ENCODE measurements around the gene KDM1B.

KDM1B gene

DNA sequence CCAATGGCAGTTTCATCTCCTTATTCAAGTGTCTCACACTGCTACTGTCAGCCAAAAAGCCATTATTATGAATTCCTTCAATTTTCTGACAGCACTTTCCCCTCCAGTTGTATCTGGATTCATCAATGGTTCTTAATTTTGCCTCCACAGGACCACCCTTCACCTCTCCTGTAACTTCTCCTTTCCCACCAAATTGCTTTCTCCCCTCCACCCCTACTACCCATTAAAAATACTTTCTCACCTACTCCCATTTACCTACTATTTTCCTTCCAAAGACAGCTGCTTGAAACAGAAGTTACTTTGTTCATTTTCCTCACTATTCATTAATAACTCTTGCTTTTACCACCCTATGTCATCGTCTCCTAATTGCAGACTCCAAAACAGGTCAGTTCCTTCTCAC lies 79.3 kb downstream of the KDM1B start:
- no peak for DNase-seq (ENCODE audit: low read depth)

DNA sequence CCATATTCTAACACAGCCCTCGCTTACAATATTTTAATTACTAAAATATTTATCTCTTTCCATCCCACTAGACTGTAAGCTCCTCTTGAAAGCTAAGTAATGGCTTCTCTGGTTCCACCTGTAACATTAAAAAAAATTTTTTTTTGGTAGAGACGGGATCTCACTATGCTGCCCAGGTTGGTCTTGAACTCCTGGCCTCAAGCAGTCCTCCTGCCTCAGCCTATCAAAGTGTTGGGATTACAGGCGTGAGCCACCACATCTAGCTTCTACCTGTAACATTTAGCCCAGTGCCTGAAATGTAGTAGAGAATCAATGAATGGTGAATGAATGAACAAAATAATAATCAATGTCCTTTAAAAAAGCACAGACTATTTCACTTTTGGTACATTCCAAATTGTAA lies 80.3 kb downstream of the KDM1B start:
- no peak for DNase-seq (ENCODE audit: low read depth)

DNA sequence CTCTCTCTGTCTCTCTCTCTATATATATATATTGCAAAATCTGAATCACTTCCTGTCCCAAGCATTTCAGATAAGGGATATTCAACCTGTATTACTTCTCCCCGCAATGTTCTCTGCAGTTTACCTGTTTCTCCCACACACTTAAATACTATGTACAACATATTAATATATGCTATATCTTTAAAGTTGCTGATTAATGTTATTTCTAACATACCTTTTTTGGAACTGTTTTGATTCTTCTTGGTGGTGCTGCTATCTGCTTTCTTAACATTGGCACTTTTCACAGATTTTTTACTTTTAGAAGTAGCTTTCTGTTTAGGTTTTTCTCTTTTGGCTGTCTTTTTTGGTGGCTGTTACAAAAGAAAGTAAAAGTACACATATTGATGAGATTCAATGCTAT lies 81.9 kb downstream of the KDM1B start:
- DNase-seq (ENCODE audit: low read depth) = no peak

DNA sequence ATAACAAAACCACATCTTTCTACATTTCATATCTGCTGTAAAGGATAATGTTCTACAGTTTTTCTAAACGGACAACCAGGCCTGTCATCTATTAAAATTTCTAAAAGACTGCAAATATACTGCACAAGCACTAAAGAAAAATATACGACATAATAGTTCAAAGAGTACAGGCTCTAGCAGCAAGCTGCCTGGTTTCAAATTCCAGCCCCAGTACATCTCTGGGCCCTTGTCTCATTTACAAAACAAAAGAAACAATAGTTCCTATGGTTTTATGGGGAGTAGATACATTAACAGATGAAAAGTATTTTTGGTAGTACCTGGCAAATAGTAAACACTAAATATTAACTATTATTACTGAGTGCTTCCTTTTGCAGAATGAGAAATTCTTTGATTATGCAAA lies 85.0 kb downstream of the KDM1B start:
- no peak for DNase-seq (ENCODE audit: low read depth)

DNA sequence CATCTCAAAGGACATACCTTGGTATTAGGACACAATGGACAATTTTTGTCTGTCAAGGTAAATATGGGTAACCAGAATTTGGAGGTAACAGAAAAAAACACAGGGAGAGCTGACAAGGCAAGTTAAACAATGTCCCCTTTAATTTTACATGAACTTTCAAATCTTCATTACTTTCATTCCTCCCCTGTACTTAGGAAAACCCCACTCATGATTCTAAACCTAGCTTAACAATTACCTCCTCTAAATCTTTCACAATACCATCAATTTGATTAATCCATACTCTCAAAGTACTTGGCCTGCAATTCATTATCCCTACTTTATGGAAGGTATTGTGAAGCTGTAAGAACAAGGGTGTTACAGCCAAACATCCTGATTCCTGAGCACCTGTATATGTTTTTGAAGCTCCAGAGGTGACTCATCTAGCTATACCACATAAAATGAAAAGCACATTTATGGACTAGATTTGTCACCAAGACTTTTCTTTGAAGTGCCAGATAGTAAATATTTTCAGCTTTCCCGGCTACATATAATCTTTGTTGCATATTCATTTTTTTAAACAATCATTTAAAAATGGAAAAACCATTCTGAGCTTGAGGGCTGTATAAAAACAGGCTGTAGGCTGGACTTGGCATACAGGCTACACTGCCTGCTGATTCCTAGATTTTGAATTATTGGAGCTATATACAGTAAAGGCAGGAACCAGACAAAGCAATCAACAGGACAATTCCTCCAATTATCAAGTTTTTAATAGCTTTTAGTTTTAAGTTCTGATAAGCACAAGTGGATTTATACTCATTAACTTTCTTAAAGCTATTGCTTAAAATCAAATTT lies 86.2 kb downstream of the KDM1B start:
- no peak for DNase-seq (ENCODE audit: low read depth)

DNA sequence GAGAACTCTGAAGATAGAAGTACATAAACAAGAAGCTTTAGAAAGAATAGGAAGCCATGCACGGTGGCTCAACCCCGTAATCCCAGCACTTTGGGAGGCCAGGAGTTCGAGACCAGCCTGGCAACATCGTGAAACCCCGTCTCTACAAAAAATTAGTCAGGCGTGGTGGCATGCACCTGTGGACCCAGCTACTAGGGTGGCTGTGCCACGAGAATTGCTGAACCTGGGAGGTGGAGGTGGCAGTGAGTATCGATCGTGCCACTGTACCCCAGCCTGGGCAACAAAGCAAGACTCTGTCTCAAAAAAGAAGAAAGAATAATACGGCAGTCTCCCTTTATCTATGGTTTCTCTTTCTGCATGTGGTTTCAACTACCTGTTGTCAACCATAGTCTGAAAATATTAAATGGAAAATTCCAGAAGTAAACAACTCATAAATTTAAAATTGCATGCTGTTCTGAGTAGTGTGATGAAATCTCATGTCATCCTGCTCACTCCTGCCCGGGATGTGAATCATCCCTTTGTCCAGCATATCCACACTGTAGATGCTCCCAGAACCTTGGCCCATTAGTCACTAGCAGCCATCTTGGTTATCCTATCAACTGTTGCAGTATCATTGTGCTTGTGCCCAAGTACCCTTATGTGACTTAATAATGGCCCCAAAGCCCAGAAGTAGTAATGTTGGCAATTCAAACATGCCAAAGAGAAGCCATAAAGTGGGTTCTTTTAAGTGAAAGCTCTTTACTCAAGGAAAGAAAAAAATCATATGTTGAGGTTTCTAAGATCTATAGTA lies 87.0 kb downstream of the KDM1B start:
- DNase-seq (ENCODE audit: low read depth) = peak; percentile 74

DNA sequence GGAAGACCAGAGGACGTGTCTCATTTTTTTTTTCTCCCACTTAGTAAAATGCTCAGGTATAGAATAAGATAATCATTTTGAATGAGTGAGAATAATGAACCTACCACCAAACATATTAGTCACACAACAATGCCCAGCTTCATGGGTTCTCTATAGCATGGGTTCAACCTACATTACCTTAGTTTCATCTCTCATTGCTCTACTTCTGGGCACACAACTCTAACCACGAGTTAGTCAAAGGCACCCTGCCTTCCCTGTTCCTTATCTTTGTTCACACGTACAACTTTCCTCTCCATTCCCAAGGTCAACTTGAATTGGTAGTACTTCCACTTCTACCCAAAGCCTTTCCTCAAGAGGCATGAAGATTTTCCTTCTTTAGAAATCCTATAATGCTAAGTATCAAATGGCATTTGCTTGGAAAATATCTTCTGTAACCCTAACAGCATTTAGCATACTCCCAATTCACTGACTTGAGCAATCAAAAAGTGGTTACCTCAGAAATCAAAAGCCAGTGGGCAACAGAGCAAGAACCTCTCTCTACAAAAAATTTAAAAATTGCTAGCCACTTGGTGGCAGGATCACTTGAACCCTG lies 88.2 kb downstream of the KDM1B start:
- DNase-seq (ENCODE audit: low read depth) = no peak

DNA sequence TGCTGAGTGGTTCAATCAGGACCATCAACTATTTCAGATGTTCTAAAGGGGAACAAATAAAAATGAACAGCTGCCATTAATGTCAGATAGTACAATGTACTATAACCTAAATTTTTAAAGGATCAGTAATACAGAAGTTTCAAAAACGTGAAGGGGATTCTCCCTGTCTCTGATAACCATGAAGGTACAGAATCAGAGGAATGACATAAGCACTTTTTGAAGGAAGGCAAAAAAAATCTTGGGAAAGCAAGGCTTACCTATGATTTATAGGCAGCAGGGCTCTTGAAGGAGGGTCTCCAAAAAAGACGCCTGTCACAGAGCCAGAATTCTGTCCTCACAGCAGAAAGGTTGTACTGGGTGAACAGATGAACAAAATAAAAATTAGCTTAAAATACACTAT lies 89.0 kb downstream of the KDM1B start:
- DNase-seq (ENCODE audit: low read depth) = no peak

DNA sequence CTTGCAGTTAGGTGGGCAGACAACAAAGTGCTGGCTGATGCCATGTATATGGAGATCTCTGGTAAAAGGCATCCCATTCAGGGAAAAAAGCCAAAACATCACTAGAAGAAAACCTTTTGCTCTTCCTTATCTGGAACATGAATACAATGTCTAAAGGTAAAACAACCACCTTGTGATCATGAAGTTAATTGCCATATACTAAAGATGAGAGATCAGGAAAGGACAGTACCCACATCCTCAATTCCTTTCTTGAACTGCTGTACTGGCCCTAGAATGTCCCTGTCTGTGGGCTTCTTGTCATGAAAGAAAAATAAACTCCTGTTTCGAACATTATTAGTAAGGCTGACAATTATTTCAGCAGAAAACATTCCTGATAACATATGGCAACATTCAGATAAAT lies 89.9 kb downstream of the KDM1B start:
- DNase-seq (ENCODE audit: low read depth) = no peak

DNA sequence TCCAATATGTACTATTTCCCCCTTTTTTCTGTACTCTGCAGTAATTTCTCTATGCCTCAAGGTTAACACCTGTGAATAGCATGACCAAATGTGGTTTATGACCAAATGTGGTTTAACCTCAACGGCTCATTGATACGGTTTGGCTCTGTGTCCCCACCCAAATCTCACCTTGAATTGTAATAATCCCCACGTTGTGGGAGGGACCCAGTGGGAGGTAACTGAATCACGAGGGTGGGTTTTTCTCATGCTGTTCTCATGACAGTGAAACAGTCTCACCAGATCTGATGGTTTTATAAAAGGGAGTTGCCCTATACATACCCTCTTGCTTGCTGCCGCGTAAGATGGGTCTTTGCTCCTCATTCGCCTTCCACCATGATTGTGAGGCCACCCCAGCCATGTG lies 90.4 kb downstream of the KDM1B start:
- DNase-seq (ENCODE audit: low read depth) = no peak

DNA sequence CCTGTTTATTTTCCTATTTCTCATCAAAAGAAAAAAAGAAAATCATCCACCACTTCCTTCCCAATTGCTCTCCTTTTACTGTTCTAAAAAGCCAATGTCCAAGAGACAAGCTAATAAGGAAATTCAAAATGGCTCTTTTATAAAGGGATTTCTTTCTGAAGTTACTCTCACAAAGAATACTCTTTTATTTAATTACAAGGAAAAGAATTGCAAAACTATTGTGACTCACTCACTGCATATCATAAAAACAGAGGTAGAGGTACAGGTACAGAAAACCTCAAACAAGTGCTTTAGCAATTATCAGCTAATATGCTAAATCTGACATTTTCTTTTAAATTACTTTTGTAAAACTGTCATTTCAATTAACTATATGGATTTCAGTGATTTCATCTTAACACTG lies 91.0 kb downstream of the KDM1B start:
- DNase-seq (ENCODE audit: low read depth) = no peak

DNA sequence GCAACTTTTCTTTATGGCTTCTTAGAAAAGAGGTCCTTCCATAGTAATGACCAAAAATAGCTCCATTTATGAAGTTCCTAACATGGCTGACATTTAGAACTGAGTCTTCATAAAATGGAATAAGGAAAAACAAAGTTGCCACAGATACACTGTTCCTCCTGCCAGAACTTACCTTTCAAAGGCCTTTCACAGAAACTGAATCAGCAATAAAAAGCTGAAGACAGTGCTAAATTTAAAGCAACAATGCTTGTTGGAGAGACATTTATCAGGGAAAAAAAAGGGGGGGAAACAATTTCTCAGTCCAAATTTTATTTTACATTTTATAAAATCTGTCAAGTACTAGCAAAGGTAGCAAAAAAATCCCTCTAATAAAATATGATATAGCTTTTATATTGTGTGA lies 91.8 kb downstream of the KDM1B start:
- DNase-seq (ENCODE audit: low read depth) = no peak

DNA sequence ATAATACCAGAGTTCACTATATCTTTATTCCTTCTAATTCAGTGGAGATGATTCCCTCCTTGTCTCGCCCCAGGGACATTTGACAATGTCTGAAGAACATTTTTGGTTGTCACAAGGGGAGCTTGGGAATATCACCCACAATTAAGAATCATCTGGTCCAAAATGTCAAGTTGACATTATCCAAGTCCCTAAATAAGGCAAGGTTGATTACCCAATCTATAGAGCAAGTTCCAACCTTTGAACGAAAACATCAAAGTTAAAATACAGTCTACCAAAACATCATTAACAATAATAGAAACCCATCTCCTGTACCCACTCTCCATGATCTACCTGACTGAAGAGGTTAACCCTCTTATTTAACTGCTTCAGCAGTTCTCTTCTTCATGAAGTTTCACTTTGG lies 93.5 kb downstream of the KDM1B start:
- no peak for DNase-seq (ENCODE audit: low read depth)

DNA sequence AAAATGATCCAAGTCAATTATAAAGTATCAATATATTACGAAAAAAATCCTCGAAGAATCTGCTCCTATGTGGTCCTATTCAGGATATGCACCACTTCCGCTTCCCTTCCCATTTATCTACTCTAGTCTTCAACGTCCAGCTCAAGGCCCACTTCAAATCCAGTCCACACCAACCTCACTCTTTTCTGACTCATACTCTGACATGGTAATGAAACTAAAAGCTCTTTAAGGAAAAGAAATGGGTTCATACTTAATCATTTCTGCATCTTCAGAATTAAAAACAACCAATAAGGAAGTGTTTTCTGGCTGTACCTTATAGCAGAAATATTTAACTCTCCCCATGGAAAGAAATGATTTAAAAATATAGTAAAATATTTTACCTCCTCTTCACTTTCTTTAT lies 94.0 kb downstream of the KDM1B start:
- DNase-seq (ENCODE audit: low read depth) = no peak

DNA sequence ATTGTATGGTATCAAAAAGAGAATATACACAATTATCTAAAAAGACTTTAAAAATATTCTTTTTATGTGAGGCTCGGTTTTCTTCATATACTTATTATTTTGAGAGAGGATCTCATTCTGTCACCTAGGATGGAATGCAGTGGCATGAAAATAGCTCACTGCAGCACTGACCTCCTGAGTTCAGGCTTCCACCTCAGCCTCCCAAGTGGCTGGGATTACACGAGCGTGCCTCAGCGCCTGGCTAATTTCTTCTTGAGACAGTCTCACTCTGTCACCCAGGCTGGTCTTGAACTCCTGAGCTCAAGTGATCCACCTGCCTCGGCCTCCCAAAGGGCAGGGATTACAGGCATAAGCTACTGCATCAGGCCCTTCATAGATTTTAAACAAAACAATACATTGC lies 98.4 kb downstream of the KDM1B start:
- no peak for DNase-seq (ENCODE audit: low read depth)

DNA sequence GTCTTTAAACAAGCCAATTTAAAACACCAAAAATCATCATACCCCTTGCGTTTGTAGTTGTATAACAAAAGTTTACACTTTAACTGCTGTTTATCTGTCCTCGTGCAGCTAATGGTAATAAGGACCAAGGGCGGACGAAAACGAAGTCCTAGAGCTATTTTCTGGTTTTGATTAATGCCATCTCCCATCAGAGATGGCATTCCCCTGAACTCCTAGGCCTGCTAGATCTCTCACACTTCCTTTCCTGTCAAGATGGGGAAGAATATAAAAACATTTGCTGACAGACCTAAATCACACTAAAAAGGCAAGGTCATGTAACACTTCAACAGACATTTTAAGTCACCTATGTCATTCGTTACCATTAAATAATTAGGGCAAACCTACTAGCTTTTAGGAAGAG lies 99.6 kb downstream of the KDM1B start:
- no peak for DNase-seq (ENCODE audit: low read depth)

DNA sequence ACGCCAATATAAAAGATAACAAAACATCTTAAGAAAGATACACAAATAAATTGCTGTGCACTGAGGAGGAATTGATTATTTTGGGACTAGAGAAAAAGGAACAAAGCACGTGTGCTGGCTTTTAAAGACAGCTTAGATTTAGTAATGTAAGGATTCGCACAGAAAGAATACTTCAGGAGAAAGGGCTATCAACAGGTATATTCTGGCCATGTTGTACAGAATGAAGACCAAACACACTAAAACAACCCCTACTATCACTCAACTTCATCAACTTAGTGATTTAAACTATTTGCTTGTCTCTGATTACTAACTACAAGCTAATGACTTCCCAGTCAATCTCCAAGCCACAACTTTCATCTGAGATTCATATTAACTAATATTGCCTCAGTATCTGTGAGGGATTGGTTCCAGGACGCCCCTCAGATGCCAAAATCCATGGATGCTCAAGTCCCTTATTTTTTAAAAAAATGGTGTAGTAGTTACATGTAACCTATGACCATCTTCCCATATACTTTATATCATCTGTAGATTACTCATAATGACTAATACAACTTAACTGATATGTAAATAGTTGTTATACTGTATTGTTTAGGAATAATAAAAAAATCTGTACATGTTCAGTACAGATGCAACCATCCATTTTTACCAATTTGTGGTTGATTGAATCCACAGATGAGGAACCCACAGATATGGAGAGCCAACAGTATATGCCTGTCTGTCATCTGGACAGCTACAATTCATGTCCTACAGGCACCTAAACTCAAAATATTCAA lies 104.6 kb downstream of the KDM1B start:
- DNase-seq (ENCODE audit: low read depth) = no peak

DNA sequence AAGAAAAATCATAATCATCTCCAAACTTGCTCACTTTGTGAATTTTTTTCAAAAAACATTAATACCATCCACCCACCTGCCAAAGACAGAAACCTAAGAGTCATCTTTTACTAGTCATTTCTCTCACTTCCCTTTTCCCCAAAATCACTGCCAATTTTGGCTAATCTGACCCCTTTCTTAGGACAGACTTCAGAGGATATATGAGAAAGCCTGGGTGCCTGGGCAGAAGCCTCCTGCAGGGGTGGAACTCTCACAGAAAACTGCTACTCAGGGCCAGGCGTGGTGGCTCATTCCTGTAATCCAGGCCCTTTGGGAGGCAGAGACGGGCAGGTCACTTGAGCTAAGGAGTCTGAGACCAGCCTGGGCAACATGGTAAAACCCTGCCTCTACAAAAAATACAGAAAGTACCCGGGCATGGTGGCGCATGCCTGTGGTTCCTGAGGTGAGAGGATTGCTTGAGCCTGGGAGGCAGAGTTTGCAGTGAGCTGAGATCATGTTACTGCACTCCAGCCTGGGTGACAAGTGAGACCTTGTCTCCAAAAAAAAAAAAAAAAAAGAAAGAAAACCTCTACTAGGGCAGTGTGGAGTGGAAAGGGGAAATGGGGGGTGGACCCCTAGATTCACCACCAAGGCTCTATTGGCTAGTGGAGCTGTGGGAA lies 105.4 kb downstream of the KDM1B start:
- no peak for DNase-seq (ENCODE audit: low read depth)

DNA sequence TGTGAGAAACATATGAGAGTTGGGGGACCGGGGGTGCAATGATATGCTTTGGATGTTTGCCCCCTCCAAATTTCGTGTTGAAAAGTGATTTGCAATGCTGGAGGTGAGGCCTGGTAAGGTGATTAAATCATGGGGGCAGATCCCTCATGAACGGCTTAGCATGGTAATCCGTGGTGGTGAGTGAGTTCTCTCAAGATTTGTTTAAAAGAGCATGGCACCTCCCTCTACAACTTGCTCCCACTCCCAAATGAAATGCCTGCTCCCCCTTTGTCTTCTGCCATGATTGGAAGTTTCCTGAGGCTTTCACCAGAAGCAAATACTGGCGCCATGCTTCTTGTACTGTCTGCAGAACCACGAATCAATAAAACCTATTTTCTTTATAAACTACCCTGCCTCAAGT lies 106.7 kb downstream of the KDM1B start:
- DNase-seq (ENCODE audit: low read depth) = no peak

DNA sequence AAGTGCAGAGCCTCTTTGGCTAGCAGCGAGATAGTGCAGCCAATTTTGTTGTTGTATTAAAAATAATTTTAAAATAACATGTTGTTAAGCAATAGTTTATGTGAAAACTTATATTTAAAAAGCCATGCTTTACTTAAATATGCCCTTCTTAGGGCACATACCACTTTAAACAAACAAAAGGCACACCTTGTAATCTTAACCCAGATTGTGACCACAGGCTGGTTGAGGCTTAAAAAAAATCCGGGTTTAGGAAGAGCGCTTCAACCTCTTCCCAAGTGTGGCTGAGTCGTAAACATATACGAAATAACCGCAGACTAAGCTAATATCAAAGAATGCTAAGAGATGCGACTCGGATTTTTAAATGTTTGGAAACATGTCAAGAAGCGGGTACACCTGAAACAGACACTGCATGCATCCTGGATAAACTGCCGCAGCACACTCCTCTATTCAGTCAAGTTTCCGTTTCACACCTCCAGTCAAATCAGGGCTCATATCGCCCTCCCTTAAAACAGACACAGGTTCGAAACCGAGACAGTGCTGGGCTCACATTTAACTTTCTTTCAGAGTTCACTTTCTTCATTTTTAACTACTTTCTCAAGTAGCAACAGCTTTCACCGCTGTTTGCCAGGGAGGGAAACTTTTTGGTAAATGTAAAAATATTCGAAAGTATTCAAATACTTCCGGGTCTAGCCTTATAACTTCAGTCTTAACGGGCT lies 107.6 kb downstream of the KDM1B start:
- DNase-seq (ENCODE audit: low read depth) = no peak

Data from non-pigmented ciliary epithelial cell (primary cell).